H54 (cell line): ENCODE data around the gene TNNI3K.
A peak's percentile ranks its signal among the peaks of the same experiment; 100 is the strongest.

Experiments used
- DNase-seq: peaks from one replicate; pipeline ENCODE4 v3.0.0; 2011; ENCODE audit warnings: low spot score, mixed read lengths; ENCODE audit not compliant: insufficient read length
- FAIRE-seq: peaks from 3 replicates; lab custom pipeline; 2011; peaks lifted over from hg19 to GRCh38; lab: Jason Lieb, UNC
- POLR2A ChIP-seq: IDR thresholded peaks from 2 replicates; pipeline ENCODE4 v1.6.1; 2011; ENCODE audit warnings: low read depth, mild to moderate bottlenecking, low read length

Gene TNNI3K

GRCh38 chr1:74333244-74333643, 98.1 kb downstream of the TNNI3K start:
- no peak for DNase-seq
- no peak for FAIRE-seq
- no peak for TF ChIP-seq POLR2A

GRCh38 chr1:74334147-74334546, 99.0 kb downstream of the TNNI3K start:
- DNase-seq (no peak), FAIRE-seq (no peak)
- no peak for TF ChIP-seq POLR2A

GRCh38 chr1:74340656-74341055, 105.5 kb downstream of the TNNI3K start:
- DNase-seq, result no peak
- no peak for TF ChIP-seq POLR2A
- FAIRE-seq, result no peak

GRCh38 chr1:74341702-74342339, 106.6 kb downstream of the TNNI3K start:
- TF ChIP-seq POLR2A, result no peak
- DNase-seq, result no peak
- FAIRE-seq, result no peak

- FAIRE-seq (no peak), DNase-seq (no peak)
Observed at GRCh38 chr1:74343216-74343615, 108.0 kb downstream of the TNNI3K start.

GRCh38 chr1:74344387-74344786, 109.2 kb downstream of the TNNI3K start:
- no peak for FAIRE-seq

More at GRCh38 chr1:74343216-74343615, 108.0 kb downstream of the TNNI3K start:
- TF ChIP-seq POLR2A, result no peak

GRCh38 chr1:74356493-74356892, 121.3 kb downstream of the TNNI3K start:
- DNase-seq (no peak), FAIRE-seq (no peak)
- no peak for TF ChIP-seq POLR2A

More at GRCh38 chr1:74344387-74344786, 109.2 kb downstream of the TNNI3K start:
- no peak for TF ChIP-seq POLR2A
- DNase-seq, result no peak

- no peak for TF ChIP-seq POLR2A
- FAIRE-seq, result no peak
- DNase-seq, result no peak
Observed at GRCh38 chr1:74357150-74357549, 122.0 kb downstream of the TNNI3K start.

GRCh38 chr1:74357756-74358155, 122.6 kb downstream of the TNNI3K start:
- DNase-seq (no peak), FAIRE-seq (no peak)
- no peak for TF ChIP-seq POLR2A

- TF ChIP-seq POLR2A, result no peak
- FAIRE-seq (no peak), DNase-seq (no peak)
Observed at GRCh38 chr1:74362691-74363090, 127.5 kb downstream of the TNNI3K start.

GRCh38 chr1:74363220-74363619, 128.0 kb downstream of the TNNI3K start:
- FAIRE-seq, result no peak
- no peak for TF ChIP-seq POLR2A
- no peak for DNase-seq

GRCh38 chr1:74367175-74367813, 132.1 kb downstream of the TNNI3K start:
- FAIRE-seq (no peak), DNase-seq (no peak)
- no peak for TF ChIP-seq POLR2A

GRCh38 chr1:74368335-74368734, 133.1 kb downstream of the TNNI3K start:
- FAIRE-seq, result peak; percentile 38
- DNase-seq, result no peak

GRCh38 chr1:74375376-74375775, 140.2 kb downstream of the TNNI3K start:
- no peak for FAIRE-seq
- no peak for DNase-seq
- no peak for TF ChIP-seq POLR2A

More at GRCh38 chr1:74368335-74368734, 133.1 kb downstream of the TNNI3K start:
- no peak for TF ChIP-seq POLR2A

- no peak for TF ChIP-seq POLR2A
- DNase-seq, result no peak
- no peak for FAIRE-seq
Observed at GRCh38 chr1:74380252-74380651, 145.1 kb downstream of the TNNI3K start.
